Activated CD8-positive, alpha-beta memory T cell treated with anti-CD3 and anti-CD28 coated beads for 24 hours (primary cell): ENCODE data around the gene RBM20.

Experiments
- DNase-seq: peaks from one replicate; pipeline ENCODE4 v3.0.0-alpha.2; 2020

The RBM20 gene

DNA sequence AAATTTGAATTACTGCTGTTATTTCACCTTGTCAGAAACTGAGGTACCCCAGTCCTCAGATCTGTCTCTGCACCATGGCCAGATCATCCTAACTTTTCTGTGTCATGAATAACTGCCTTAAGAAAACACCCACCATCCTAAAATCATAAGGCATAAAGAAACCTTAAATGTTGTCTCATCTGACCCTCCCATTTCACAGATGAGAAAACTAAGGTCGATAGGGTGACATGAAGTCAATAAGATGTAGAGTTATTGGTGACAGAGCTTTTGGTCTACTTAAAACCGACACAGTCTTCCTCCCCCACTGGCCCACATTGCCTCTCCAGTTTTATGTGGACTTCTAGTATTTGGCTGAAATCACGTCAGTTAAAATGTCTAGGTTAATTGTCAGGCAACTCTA, 126.1 kb downstream of the RBM20 start:
- DNase-seq = no peak

- no peak for DNase-seq
Measured at GRCh38 chr10:110771486-110771885, 127.3 kb downstream of the RBM20 start.

- no peak for DNase-seq
Measured at GRCh38 chr10:110771991-110772390, 127.9 kb downstream of the RBM20 start.

DNA sequence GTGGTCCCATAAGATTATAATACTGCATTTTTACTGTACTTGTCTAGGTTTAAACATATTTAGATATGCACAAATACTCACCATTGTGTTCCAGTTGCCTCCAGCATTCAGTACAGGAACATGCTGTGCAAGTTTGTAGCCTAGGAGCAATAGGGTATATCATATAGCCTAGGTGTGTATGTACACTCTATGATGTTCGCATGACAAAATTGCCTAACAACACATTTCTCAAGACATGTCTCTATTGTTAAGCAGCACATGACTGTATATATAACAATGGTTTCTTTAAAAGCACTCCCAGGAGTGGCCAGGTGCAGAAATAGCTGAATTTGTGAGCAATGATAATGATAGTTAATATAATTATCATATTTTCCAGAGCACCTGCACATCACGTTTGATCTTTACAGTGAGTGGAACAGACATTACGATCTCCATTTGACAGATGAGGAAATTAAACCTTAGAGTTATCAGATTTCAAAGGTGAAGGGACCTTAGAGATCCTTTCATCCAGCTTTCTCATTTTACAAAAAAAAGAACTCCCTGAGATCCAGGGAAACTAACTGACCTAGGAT, 128.4 kb downstream of the RBM20 start:
- no peak for DNase-seq

- no peak for DNase-seq
Measured at GRCh38 chr10:110773693-110774068, 129.5 kb downstream of the RBM20 start.

- DNase-seq = no peak
Measured at GRCh38 chr10:110774069-110775019, 130.2 kb downstream of the RBM20 start.

DNA sequence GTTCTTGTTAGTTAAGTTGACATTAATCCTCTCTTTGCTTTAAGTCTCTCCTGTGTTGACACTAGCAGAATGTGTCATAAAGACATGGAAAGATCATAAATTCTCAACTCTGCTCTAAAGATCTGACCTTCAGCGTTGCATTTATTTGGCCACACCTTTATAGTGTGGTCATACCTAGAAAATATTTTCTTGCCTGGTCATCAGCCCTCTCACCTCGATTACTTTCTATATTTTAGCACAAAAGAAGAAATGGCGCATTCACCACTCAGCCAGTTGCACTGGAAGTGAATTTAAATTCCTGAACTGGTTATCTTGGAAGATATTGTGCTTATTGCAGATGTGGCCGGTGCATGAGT, 130.9 kb downstream of the RBM20 start:
- DNase-seq = no peak

- no peak for DNase-seq
Measured at GRCh38 chr10:110775406-110775805, 131.3 kb downstream of the RBM20 start.

GRCh38 chr10:110777017-110777416, 132.9 kb downstream of the RBM20 start:
- DNase-seq = no peak

DNA sequence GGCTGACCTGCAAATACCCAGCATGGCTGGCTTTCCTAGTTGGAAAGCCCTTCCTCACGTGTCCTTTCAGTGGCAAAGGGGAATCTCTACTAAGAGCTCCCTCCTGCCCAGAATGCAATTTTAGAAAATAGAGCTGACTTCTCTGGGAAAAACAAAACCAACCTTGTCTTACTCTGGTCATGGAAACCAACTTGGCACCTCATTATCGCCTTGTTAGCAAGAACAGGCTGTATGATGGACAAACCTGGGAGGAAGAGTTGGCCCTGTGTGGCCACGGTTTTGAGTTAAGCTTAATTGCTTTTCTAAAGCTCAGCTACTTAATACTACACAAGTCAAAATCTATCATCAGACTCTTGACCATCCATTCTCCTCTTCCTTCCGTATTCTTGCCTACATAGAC, 133.5 kb downstream of the RBM20 start:
- no peak for DNase-seq

- no peak for DNase-seq
Measured at GRCh38 chr10:110778211-110778610, 134.1 kb downstream of the RBM20 start.

DNA sequence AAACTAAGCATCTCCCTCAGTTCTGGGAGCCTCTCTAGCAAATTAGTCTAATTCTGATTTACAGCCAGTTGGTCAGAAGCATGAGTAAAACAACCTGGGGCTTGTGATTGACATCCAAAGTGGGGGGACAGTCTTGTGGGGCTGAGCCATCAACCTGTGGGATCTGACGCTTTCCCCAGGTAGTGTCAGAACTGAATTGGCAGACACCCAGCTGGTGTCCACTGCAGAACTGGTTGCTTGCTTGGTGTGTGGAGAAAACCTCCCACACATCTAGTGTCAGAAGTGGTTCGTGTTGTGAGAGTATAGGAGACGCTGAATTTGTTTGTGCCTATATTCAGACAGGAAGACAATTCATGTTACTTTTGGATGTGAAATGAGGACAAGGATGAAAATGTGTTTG, 135.4 kb downstream of the RBM20 start:
- no peak for DNase-seq

DNA sequence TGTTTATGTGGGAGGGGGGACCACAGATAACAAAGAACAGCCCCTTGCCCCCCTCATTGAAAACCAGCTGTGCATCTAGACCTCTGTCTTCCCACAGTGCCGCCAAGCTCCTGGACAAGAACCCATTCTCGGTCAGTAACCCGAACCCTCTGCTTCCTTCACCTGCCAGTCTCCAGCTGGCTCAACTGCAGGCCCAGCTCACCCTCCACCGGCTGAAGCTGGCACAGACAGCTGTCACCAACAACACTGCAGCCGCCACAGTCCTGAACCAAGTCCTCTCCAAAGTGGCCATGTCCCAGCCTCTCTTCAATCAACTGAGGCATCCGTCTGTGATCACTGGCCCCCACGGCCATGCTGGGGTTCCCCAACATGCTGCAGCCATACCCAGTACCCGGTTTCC, 136.6 kb downstream of the RBM20 start:
- DNase-seq = no peak

DNA sequence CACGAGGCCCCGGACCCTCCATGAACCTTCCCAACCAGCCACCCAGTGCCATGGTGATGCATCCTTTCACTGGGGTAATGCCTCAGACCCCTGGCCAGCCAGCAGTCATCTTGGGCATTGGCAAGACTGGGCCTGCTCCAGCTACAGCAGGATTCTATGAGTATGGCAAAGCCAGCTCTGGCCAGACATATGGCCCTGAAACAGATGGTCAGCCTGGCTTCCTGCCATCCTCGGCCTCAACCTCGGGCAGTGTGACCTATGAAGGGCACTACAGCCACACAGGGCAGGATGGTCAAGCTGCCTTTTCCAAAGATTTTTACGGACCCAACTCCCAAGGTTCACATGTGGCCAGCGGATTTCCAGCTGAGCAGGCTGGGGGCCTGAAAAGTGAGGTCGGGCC, 137.0 kb downstream of the RBM20 start:
- DNase-seq = no peak

GRCh38 chr10:110782616-110783015, 138.5 kb downstream of the RBM20 start:
- no peak for DNase-seq

DNA sequence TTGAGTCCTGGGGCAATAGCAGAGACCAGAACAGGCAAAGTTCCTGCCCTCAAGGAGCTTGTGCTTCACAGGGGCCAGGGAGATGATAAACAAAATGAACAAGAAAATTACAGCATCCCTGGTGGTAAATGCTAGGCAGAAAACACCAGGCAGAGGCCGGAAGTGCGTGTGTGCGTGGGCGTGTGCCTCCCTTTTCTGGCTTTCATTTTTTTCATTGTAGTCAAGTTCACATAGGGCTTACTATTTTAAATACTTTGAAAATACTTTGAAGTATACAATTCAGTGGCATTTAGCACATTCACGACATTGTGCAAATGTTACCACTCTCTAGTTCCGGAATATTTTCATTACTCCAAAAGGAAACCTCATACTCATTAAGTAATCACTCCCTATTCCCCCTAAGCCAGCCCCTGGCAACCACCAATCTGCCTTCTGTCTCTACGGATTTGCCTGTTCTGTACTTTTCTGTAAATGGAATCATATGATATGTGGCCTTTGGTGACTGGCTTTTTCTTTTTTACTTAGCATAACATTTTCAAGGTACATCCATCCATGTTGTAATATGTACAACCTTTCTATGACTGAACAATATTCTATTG, 139.5 kb downstream of the RBM20 start:
- peak; percentile 83 for DNase-seq

GRCh38 chr10:110784198-110784597, 140.1 kb downstream of the RBM20 start:
- no peak for DNase-seq

DNA sequence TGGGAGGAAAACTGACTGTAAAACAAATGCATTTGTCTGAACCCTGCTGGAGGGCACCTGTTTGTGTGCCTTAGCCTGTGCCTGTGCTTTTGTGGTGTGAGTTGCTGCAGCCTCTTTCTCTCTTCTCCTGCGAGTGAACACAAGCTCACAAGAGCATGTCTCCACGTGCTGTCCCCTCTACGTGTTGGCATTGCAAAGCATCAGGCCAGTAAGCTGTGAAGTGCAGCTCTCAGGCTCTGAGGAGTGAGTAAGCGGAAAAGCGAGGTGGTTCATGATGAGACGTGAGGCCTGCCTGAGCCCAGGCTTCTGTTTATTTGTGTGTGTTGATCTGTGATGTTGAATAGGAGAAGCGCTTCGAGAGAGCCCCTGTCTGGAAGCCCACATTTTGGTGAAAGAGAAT, 142.0 kb downstream of the RBM20 start:
- DNase-seq = no peak

GRCh38 chr10:110788620-110789385, 144.7 kb downstream of the RBM20 start:
- DNase-seq = no peak

DNA sequence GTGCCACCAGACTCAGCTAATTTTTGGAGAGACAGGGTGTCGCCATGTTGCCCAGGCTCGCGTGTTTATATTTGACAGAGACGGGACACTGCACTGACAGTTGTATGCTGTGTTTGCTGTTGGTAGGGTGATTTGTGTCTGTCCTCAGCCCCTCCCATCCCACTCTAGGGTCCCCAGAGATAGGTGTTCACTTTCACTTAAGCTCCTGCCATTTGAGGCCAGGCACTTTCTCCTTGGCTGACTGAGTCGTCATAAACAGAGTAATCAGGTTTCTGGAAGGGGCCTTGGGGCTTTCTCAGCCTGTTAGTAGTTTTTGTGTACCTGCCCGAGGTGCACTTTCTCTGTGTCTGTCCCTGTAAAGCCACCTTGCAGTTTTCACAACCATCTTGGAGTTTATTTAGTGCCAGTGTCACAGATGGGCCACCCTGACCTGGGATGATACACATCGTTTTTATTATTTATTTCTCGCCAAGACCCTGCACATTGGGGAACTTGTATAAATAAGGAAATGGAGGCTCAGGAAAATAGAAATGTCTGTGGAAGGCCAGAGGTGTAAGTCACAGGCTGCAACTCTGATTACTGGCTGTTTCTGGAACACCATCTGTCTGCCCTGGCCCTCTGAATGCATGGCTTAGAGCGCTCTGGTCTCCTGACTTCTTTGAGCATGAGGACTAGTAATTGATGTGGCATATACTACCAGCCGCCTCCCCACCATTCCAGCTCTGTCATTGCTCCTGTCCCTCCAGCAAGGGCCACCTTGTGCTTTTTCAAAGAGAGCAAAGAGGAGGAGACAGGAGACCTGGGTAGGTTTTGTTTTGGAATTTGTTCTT, 145.7 kb downstream of the RBM20 start:
- no peak for DNase-seq

DNA sequence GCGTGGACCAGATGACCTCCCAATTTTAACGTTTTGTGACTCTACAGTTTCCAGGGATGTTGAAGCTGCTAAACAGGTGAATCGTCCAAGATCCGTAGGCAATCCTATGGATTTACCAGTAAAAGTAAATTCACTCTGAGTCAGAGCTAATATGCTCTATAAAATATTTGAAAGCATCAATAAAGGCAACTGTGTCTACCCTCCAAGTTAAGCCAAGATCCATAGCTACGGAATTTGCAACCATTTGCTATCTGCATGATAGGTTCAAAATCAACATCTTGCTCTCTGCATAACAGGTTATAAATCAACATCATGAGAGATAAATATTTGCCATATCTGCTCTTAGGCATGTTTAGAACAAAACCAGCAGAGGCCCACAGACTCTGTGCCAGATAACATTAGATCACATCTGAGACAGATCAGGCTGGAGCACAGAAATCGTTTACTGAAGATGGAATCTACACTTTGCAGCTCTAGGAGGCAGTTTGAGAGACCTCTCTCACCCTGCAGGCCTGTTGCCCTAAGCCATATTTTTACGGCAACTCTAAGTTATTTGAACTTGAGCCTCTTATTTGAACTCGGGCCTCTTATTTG, 146.9 kb downstream of the RBM20 start:
- DNase-seq = no peak

- no peak for DNase-seq
Measured at GRCh38 chr10:110791541-110792073, 147.5 kb downstream of the RBM20 start.
